Measurements from ENCODE around the gene ARGLU1.

ARGLU1 gene

DNA sequence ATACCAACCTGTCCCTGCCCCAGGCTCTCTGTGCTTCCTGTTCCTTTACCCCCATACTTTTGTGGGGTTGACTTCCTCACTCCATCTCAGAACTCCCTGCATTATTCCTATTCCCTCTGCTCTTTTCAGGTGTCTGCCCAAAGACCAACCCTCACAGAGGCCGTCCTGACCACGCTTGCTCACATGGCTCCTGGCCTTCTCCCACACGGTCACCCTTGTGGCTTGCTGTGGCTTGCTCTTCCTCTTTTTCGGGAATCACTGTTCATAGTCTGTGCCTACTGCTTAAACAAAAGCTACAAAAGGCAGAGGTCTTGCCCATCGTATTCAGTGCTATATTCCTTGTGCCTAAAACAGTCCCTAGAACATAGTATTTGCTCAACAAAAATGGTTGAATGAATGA lies 25.2 kb upstream of the ARGLU1 start:
- Histone ChIP-seq H3K27ac (ENCODE audit: low read length) (no peak overlapping the region), H3K4me3 (ENCODE audit: low read depth in 1 of 2, low read length in 2 of 2) (no peak overlapping the region), H3K79me2 (ENCODE audit: insufficient read depth, low read length) (no peaks in the 10 kb centered on the region), H3K9me3 (ENCODE audit: insufficient read depth, low read length, severe bottlenecking) (no peaks in the 10 kb centered on the region), H4K20me1 (ENCODE audit: insufficient read depth, low read length) (no peaks in the 10 kb centered on the region), H3K4me1 (ENCODE audit: insufficient read depth, low read length) (no peaks in the 10 kb centered on the region), H2AFZ (ENCODE audit: low read depth, low read length) (no peak overlapping the region), H3K4me2 (ENCODE audit: insufficient read depth, low read length) (no peak overlapping the region), H3K36me3 (ENCODE audit: insufficient read depth, low read length) (no peaks in the 10 kb centered on the region), H3K9ac (ENCODE audit: low read depth, low read length) (no peak overlapping the region), H3K27me3 (ENCODE audit: insufficient read depth, low read length, poor library complexity) (no peaks in the 10 kb centered on the region)
- DNase-seq (no peak), ATAC-seq (ENCODE audit: insufficient read depth, low read depth) (no peak)
- TF ChIP-seq EZH2 (IDR thresholded peaks at IDR 0.05; ENCODE audit: borderline replicate concordance, low read depth, low read length, severe bottlenecking), result no peak
- TF ChIP-seq, protein P1, sequence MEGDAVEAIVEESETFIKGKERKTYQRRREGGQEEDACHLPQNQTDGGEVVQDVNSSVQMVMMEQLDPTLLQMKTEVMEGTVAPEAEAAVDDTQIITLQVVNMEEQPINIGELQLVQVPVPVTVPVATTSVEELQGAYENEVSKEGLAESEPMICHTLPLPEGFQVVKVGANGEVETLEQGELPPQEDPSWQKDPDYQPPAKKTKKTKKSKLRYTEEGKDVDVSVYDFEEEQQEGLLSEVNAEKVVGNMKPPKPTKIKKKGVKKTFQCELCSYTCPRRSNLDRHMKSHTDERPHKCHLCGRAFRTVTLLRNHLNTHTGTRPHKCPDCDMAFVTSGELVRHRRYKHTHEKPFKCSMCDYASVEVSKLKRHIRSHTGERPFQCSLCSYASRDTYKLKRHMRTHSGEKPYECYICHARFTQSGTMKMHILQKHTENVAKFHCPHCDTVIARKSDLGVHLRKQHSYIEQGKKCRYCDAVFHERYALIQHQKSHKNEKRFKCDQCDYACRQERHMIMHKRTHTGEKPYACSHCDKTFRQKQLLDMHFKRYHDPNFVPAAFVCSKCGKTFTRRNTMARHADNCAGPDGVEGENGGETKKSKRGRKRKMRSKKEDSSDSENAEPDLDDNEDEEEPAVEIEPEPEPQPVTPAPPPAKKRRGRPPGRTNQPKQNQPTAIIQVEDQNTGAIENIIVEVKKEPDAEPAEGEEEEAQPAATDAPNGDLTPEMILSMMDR (IDR thresholded peaks at IDR 0.05; ENCODE audit: borderline replicate concordance, extremely low read depth, low read length, poor library complexity, severe bottlenecking), result no peak

DNA sequence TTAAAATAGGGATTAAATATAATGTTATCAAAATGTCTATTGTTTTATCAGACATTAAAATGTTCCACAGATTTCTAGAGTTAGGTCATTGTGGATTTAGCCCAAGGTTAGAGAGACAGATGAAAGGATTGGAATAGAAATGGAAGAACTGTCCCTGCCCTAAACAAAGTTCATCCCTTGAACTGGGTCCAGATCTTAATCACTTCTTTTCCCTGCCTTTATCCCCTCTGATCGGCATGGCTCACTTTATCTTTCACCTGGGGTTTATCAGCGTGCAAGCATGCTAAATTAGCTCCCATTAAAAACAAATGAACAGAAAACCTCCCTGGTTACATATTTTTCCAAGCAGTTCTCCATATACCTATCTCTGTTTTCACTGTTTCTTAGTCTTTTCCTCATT lies 23.4 kb upstream of the ARGLU1 start:
- ATAC-seq (ENCODE audit: insufficient read depth, low read depth), result no peak
- H3K27ac ChIP-seq (ENCODE audit: low read length), result no peak overlapping the region
- H3K27me3 ChIP-seq (ENCODE audit: insufficient read depth, low read length, poor library complexity), result no peaks in the 10 kb centered on the region
- no peak overlapping the region for H3K4me3 ChIP-seq (ENCODE audit: low read depth in 1 of 2, low read length in 2 of 2)
- no peaks in the 10 kb centered on the region for H3K36me3 ChIP-seq (ENCODE audit: insufficient read depth, low read length)
- no peaks in the 10 kb centered on the region for H3K79me2 ChIP-seq (ENCODE audit: insufficient read depth, low read length)
- H3K4me2 ChIP-seq (ENCODE audit: insufficient read depth, low read length), result no peak overlapping the region
- peaks cover 3% of the 10 kb centered on the region for H3K9me3 ChIP-seq (ENCODE audit: insufficient read depth, low read length, severe bottlenecking)
- H3K4me1 ChIP-seq (ENCODE audit: insufficient read depth, low read length), result no peaks in the 10 kb centered on the region
- H2AFZ ChIP-seq (ENCODE audit: low read depth, low read length), result no peak overlapping the region
- no peak for TF ChIP-seq EZH2 (IDR thresholded peaks at IDR 0.05; ENCODE audit: borderline replicate concordance, low read depth, low read length, severe bottlenecking)
- TF ChIP-seq, protein P1 (IDR thresholded peaks at IDR 0.05; ENCODE audit: borderline replicate concordance, extremely low read depth, low read length, poor library complexity, severe bottlenecking), result no peak
- no peaks in the 10 kb centered on the region for H4K20me1 ChIP-seq (ENCODE audit: insufficient read depth, low read length)
- no peak for DNase-seq
- H3K9ac ChIP-seq (ENCODE audit: low read depth, low read length), result no peak overlapping the region

DNA sequence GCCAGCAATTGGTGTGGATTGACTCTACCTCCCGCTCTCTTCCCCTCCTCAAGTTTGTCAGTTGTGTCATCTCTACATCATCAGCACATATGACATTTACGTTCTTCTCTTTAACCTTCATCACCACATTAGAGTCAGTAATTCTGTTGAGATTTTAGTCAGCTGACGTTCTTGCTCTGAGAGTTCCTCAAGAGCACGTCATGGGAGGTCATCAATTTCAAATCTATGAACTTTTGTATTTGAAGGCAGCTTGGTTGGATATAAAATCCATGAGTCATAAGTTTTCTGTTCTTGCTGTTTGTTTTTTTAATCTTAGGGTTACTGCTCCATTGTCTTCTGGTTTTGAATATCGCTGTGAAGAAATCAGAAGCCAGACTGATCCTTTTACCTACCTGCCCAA lies 21.8 kb upstream of the ARGLU1 start:
- Histone ChIP-seq H3K36me3 (ENCODE audit: insufficient read depth, low read length) (no peaks in the 10 kb centered on the region), H3K9me3 (ENCODE audit: insufficient read depth, low read length, severe bottlenecking) (peaks cover 17% of the 10 kb centered on the region), H3K27me3 (ENCODE audit: insufficient read depth, low read length, poor library complexity) (no peaks in the 10 kb centered on the region), H3K79me2 (ENCODE audit: insufficient read depth, low read length) (no peaks in the 10 kb centered on the region), H3K4me1 (ENCODE audit: insufficient read depth, low read length) (no peaks in the 10 kb centered on the region), H3K27ac (ENCODE audit: low read length) (no peak overlapping the region), H3K9ac (ENCODE audit: low read depth, low read length) (no peak overlapping the region), H4K20me1 (ENCODE audit: insufficient read depth, low read length) (no peaks in the 10 kb centered on the region), H3K4me2 (ENCODE audit: insufficient read depth, low read length) (no peak overlapping the region), H2AFZ (ENCODE audit: low read depth, low read length) (no peak overlapping the region), H3K4me3 (ENCODE audit: low read depth in 1 of 2, low read length in 2 of 2) (no peak overlapping the region)
- DNase-seq, result no peak
- no peak for TF ChIP-seq EZH2 (IDR thresholded peaks at IDR 0.05; ENCODE audit: borderline replicate concordance, low read depth, low read length, severe bottlenecking)
- TF ChIP-seq, protein P1 (IDR thresholded peaks at IDR 0.05; ENCODE audit: borderline replicate concordance, extremely low read depth, low read length, poor library complexity, severe bottlenecking), result no peak
- no peak for ATAC-seq (ENCODE audit: insufficient read depth, low read depth)

DNA sequence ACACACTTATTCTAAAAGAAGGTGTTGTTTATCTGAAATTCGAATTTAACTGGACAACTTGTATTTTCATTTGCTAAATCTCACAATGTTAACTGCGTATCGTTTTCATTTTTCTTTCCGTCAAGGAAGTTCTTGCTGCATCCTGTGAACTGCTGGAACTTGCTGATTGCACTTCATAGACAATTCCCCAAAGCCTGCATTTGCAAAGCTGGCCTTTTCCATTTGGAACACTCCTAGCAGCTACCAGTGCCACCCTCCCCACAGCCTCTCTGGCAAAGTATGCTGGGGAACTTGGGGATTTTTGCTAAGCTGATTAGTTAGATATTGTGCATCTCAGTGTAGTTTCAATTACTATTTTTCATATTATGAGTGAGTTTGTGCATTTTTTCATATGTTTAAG lies 20.4 kb upstream of the ARGLU1 start:
- Histone ChIP-seq H3K4me3 (ENCODE audit: low read depth in 1 of 2, low read length in 2 of 2) (no peak overlapping the region), H2AFZ (ENCODE audit: low read depth, low read length) (no peak overlapping the region), H3K4me2 (ENCODE audit: insufficient read depth, low read length) (no peak overlapping the region), H3K27me3 (ENCODE audit: insufficient read depth, low read length, poor library complexity) (no peaks in the 10 kb centered on the region), H3K79me2 (ENCODE audit: insufficient read depth, low read length) (no peaks in the 10 kb centered on the region), H3K27ac (ENCODE audit: low read length) (no peak overlapping the region), H3K9me3 (ENCODE audit: insufficient read depth, low read length, severe bottlenecking) (peaks cover 22% of the 10 kb centered on the region), H3K36me3 (ENCODE audit: insufficient read depth, low read length) (no peaks in the 10 kb centered on the region), H3K9ac (ENCODE audit: low read depth, low read length) (no peak overlapping the region), H3K4me1 (ENCODE audit: insufficient read depth, low read length) (no peaks in the 10 kb centered on the region), H4K20me1 (ENCODE audit: insufficient read depth, low read length) (no peaks in the 10 kb centered on the region)
- ATAC-seq (ENCODE audit: insufficient read depth, low read depth) (no peak), DNase-seq (no peak)
- TF ChIP-seq EZH2 (IDR thresholded peaks at IDR 0.05; ENCODE audit: borderline replicate concordance, low read depth, low read length, severe bottlenecking), result no peak
- TF ChIP-seq, protein P1 (IDR thresholded peaks at IDR 0.05; ENCODE audit: borderline replicate concordance, extremely low read depth, low read length, poor library complexity, severe bottlenecking), result no peak

All from DND-41 (cell line).